Measurements from ENCODE around the gene CHMP4B.

The CHMP4B gene

DNA sequence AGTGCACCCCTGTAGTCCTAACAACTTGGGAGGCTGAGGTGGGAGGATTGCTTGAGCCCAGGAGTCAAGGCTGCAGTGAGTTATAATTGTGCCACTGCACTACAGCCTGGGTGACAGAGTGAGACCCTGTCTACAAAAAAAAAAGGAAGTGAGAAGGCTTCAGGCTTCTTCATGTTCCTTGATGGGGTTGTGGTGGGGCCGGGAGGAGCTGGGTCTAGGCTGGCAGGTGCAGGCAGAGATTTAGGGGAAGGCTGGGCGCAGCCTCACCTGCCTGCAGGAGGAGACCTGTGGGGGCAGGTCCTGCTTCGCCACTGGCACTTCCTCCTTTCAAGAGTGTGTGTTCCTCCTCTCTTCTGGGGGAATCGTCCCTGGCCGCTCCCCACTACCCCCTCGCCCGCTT lies 63.9 kb downstream of the CHMP4B start:
- TF ChIP-seq CTCF (IDR thresholded peaks at IDR 0.05; ENCODE audit: low read depth, low read length, missing control alignments) = no peak
- H3K4me3 ChIP-seq (ENCODE audit: low read depth, low read length) = no peak overlapping the region
- in situ Hi-C loops (cut with HindIII; ENCODE audit: low sequenced_read_pairs) = no loop called here

DNA sequence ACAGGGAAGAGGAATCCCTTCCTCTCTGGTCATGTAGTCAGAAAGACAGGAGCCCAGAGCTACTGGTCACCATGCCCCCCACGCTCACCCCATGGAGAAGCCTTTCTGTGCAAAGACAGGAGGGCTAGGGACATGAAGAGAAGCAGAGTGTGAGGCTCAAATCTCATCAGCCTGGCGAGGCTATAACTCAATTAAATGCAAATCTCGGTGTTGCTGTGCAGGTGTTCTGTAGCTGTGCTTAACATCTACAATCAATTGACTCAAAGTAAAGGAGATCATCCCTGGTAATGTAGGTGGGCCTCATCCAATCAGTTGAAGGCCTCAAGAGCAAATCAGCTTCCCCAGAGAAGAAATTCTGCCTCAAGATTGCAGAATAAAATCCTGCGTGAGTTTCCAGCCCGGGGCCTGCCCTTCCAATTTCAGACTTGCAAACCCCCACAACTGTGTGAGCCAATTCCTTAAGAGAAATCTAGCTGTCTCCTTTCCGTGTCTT lies 64.4 kb downstream of the CHMP4B start:
- no peak overlapping the region for H3K4me3 ChIP-seq (ENCODE audit: low read depth, low read length)
- in situ Hi-C loops (cut with HindIII; ENCODE audit: low sequenced_read_pairs) = no loop called here
- DNase-seq (ENCODE audit: low read depth) = no peak
- no peak for TF ChIP-seq CTCF (IDR thresholded peaks at IDR 0.05; ENCODE audit: low read depth, low read length, missing control alignments)

More for the DNA sequence above, 63.9 kb downstream of the CHMP4B start:
- no peak for DNase-seq (ENCODE audit: low read depth)

DNA sequence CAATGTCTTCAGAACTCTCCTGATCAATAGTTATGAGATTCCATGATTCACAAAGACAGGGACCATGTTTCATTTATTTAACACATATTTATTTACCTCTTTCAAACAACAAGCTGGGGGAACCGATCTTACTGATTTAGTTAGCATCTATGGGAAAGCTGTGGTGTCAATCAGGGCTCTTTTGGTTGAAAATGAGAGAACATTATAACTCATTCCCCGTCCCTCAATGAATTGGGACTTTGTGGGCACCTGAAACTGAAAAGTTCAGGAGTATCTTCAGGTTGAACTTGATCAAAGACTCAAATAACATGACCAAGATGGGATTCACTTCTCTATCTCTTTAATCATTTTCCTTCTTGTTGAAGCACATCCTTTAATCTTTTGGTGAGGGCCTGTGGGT lies 67.4 kb downstream of the CHMP4B start:
- no peak for TF ChIP-seq CTCF (IDR thresholded peaks at IDR 0.05; ENCODE audit: low read depth, low read length, missing control alignments)
- no peak for DNase-seq (ENCODE audit: low read depth)
- in situ Hi-C loops (cut with HindIII; ENCODE audit: low sequenced_read_pairs) = no loop called here
- H3K4me3 ChIP-seq (ENCODE audit: low read depth, low read length) = no peak overlapping the region

- H3K4me3 ChIP-seq (ENCODE audit: low read depth, low read length) = no peak overlapping the region
- TF ChIP-seq CTCF (IDR thresholded peaks at IDR 0.05; ENCODE audit: low read depth, low read length, missing control alignments) = no peak
- no peak for DNase-seq (ENCODE audit: low read depth)
- in situ Hi-C loops (cut with HindIII; ENCODE audit: low sequenced_read_pairs) = no loop called here
Measured at GRCh38 chr20:33880396-33880795, 69.2 kb downstream of the CHMP4B start.

DNA sequence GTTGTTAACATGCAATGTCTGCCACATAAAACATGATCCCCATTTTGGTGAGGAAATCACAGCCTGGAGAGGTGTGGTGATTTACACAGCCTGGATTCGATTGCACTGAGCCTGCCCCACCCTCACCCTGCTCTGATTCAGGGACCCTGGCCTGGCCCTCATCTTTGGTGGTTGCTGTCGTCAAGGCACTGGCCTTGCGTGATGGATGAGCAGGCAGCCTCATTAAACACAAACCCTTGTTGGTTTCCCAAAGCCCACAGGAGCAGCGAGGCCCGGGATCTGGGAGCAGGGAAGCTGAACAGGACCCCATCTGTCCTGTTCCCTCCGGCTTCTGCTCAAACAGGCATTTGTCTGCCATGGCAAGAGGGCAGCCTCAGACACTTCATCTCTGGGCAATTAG lies 70.8 kb downstream of the CHMP4B start:
- no peak for DNase-seq (ENCODE audit: low read depth)
- in situ Hi-C loops (cut with HindIII; ENCODE audit: low sequenced_read_pairs) = no loop called here
- TF ChIP-seq CTCF (IDR thresholded peaks at IDR 0.05; ENCODE audit: low read depth, low read length, missing control alignments) = no peak
- H3K4me3 ChIP-seq (ENCODE audit: low read depth, low read length) = no peak overlapping the region

GRCh38 chr20:33882481-33882880 lies 71.3 kb downstream of the CHMP4B start:
- no peak overlapping the region for H3K4me3 ChIP-seq (ENCODE audit: low read depth, low read length)
- DNase-seq (ENCODE audit: low read depth) = no peak
- no peak for TF ChIP-seq CTCF (IDR thresholded peaks at IDR 0.05; ENCODE audit: low read depth, low read length, missing control alignments)
- in situ Hi-C loops (cut with HindIII; ENCODE audit: low sequenced_read_pairs) = no loop called here

GRCh38 chr20:33883164-33883563 lies 72.0 kb downstream of the CHMP4B start:
- in situ Hi-C loops (cut with HindIII; ENCODE audit: low sequenced_read_pairs) = no loop called here
- H3K4me3 ChIP-seq (ENCODE audit: low read depth, low read length) = no peak overlapping the region
- TF ChIP-seq CTCF (IDR thresholded peaks at IDR 0.05; ENCODE audit: low read depth, low read length, missing control alignments) = no peak
- no peak for DNase-seq (ENCODE audit: low read depth)

Measured in astrocyte of the cerebellum (primary cell).